A549 treated with RU486 at 1 μM for 4 hours (cell line): ENCODE measurements around the gene ERVFRD-1. TPM values are rescaled to one million over a fixed set of nuclear protein-coding genes. Genes with fewer than 3 reads are reported as not detected.

Experiments
- total RNA-seq: library from RNA; stranded (reverse); fragments of 200-300 nt; extraction: Qiagen RNA extraction; gene quantifications from 5 replicates; pipeline ENCODE4 v1.2.3, GENCODE V29; 2022; ENCODE audit warnings: low read depth

Gene ERVFRD-1, protein sequence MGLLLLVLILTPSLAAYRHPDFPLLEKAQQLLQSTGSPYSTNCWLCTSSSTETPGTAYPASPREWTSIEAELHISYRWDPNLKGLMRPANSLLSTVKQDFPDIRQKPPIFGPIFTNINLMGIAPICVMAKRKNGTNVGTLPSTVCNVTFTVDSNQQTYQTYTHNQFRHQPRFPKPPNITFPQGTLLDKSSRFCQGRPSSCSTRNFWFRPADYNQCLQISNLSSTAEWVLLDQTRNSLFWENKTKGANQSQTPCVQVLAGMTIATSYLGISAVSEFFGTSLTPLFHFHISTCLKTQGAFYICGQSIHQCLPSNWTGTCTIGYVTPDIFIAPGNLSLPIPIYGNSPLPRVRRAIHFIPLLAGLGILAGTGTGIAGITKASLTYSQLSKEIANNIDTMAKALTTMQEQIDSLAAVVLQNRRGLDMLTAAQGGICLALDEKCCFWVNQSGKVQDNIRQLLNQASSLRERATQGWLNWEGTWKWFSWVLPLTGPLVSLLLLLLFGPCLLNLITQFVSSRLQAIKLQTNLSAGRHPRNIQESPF
- not detected in 5 replicates for total RNA-seq

DNA sequence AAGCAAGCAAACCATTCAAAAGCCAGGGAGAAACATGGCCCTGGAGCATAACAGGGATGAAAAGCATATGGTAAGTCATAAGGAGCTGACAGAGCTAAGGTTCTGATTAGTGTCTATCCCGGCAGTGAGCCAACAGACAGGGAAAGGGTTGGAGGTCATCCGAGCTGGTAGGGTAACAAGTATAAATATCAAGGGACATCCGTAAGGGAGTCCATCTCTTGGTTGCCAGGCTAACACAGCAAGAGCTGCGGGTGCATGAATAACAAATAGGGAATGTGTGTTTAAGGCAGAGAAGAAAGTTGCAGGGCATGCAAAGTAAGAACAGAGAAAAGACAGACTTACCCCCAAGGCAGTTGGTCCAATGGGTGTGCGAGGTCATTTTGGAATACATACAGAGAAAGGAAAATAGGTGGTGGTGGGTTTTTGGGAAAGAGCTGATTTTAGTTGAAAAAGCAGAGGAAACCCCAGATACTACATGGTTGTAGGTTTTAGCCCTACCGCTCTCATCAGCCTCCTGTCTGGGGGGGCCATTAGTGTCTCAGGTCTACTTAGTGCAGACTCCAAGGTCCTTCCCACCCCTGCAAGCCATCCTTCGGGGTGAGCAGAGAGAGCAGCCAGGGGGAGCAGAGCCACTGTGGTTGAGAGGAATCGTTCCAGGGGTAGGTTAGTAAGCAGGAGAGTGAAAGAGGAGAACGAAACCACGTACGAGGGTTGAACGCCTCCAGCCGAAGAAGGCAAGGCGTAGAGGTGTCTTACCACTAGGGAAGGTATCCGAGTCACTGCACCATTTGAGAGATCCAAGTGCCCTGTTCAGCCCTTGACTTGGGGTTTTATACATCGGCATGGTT is at the start of gene ERVFRD-1:
ERVFRD-1 (minus strand) TSS at position 805 of the 848 bp plus-strand sequence. CDS start 6,415 bp downstream, outside the sequence.

DNA sequence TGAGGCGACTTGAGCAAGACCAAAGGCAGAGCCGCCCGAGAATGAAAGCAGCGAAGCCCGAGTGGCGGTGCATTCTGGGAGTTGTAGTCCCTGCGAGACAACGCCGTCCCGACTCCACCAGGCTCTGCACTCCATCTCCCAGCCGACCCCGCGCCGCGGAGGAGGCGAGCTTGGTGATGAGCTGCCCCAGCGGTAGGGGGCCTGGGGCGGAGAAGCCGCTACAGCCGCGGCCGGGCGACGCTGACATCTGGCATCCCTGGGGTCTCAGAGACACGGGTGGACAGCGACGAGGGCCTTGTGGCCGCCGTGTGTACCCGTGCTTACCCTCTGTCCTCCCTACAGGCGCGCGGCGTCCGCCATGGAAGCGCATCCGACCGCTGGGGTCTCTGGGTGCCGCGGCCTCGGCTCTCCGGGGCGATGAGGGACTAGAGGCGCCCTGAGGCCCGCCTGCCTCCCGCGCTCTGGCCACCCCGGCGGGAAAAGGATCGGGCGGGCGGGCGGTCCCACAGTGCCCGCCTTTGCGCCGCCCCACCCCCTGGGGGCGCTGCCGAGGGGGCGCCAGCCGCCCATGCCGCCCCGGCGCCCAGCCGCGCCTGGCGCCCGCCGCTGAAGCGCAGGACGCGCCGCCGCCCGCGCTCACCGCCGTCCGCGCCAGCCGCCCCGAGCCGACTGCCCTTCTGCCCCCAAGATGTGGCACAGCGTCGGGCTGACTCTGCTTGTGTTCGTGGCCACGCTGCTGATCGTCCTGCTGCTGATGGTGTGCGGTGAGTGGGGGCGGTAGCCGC is 17.7 kb downstream of the ERVFRD-1 start, which contains the start of gene SMIM13:
SMIM13 (plus strand) TSS at position 209 of the 785 bp plus-strand sequence; CDS start at position 689, 480 bp downstream.

Other genes starting within 250 kb of the ERVFRD-1 start
- not detected in 5 replicates for gene GCM2, start 229.7 kb downstream of the ERVFRD-1 start, total RNA-seq
- gene SYCP2L, start 224.7 kb downstream of the ERVFRD-1 start, total RNA-seq, result 1.4 to 2.6 TPM (median 1.6 TPM) in 5 replicates
- 3.7 to 7.6 TPM (median 7.6 TPM) in 5 replicates for gene ELOVL2, start 67.4 kb downstream of the ERVFRD-1 start, total RNA-seq
- 14.6 to 19.1 TPM (median 15.9 TPM) in 5 replicates for gene SMIM13, start 17.9 kb downstream of the ERVFRD-1 start, total RNA-seq
- gene NEDD9, start 120.9 kb upstream of the ERVFRD-1 start, total RNA-seq, result 29.8 to 41.3 TPM (median 37.7 TPM) in 5 replicates